OCI-LY7 (cell line): Measurements from ENCODE around the gene RTP2.

Experiments used
- EZH2phosphoT487 ChIP-seq: fragments of 200-600 bp; sonication (generic); IDR thresholded peaks from 2 replicates; pipeline ENCODE4 v1.6.1; 2018; ENCODE audit warnings: low read depth, borderline replicate concordance, mild to moderate bottlenecking, mixed run types, antibody characterized with exemption, low read length, moderate library complexity, mixed read lengths
- TF ChIP-seq, protein P1 (sequence below): fragments of 200-600 bp; sonication (generic); conservative IDR thresholded peaks from 2 replicates; pipeline ENCODE4 v1.5.1; 2014; ENCODE audit warnings: mild to moderate bottlenecking, antibody characterized with exemption, low read length, moderate library complexity, mixed read lengths

DNA sequence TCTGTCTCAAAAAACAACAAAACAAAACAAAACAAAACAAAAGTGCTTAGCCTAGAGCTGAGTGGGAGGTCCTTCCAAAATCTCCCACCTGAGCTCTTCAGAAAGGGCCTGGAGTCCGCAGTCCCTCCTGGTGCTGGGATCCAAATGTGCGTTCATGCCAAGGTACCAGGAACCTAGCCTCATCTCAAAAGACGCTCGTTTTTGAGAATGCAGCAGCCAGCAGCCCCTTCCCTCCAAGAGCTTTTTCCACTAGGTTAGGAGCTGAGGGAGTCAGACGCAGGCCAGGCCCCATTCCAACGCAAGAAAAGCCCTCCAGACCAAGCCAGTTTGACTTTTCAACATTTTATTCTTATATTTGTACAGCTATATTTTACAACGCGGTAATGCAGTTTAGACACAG, 18.7 kb upstream of the RTP2 start:
- TF ChIP-seq, protein P1, sequence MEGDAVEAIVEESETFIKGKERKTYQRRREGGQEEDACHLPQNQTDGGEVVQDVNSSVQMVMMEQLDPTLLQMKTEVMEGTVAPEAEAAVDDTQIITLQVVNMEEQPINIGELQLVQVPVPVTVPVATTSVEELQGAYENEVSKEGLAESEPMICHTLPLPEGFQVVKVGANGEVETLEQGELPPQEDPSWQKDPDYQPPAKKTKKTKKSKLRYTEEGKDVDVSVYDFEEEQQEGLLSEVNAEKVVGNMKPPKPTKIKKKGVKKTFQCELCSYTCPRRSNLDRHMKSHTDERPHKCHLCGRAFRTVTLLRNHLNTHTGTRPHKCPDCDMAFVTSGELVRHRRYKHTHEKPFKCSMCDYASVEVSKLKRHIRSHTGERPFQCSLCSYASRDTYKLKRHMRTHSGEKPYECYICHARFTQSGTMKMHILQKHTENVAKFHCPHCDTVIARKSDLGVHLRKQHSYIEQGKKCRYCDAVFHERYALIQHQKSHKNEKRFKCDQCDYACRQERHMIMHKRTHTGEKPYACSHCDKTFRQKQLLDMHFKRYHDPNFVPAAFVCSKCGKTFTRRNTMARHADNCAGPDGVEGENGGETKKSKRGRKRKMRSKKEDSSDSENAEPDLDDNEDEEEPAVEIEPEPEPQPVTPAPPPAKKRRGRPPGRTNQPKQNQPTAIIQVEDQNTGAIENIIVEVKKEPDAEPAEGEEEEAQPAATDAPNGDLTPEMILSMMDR = no peak
- no peak for TF ChIP-seq EZH2phosphoT487
